GM19239 (cell line): Measurements from ENCODE around the gene COLEC11.

Experiments
- DNase-seq: peaks from one replicate; pipeline ENCODE4 v3.0.0; 2011; ENCODE audit warnings: low spot score; ENCODE audit not compliant: insufficient read length
- FAIRE-seq: peaks from 2 replicates; lab custom pipeline; 2011; peaks lifted over from hg19 to GRCh38; lab: Jason Lieb, UNC

Gene COLEC11

GRCh38 chr2:3664118-3664517, 69.2 kb downstream of the COLEC11 start:
- FAIRE-seq: no peak

GRCh38 chr2:3664925-3665324, 70.0 kb downstream of the COLEC11 start:
- DNase-seq (no peak), FAIRE-seq (no peak)

More at GRCh38 chr2:3664118-3664517, 69.2 kb downstream of the COLEC11 start:
- DNase-seq: no peak

GRCh38 chr2:3665886-3666612, 71.1 kb downstream of the COLEC11 start:
- no peak for FAIRE-seq

GRCh38 chr2:3666613-3666975, 71.7 kb downstream of the COLEC11 start:
- FAIRE-seq: no peak
- no peak for DNase-seq

More at GRCh38 chr2:3665886-3666612, 71.1 kb downstream of the COLEC11 start:
- DNase-seq: no peak

DNA sequence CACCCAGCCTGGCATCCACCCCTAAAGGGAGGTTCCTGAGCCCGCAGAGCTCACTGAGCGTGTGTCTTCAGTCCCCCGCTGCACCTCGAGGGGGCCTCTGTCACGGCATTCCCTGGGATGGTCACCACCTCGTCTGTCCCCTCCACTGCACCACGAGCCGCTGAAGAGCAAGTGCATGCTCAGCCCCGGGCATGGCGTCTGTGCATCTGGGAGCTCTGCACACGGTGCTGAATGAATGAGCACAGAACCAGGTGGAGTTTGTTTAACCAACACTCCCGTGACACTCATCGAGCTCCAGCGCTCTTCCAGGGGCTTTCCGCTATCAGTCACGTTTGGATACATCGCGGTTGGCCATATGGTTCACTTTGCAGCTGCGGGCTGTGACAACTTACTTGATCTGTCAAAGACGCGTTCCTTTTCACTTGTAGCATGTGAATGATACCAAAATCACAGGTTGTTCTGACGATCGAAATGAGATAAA, 72.3 kb downstream of the COLEC11 start:
- DNase-seq (no peak), FAIRE-seq (no peak)

DNA sequence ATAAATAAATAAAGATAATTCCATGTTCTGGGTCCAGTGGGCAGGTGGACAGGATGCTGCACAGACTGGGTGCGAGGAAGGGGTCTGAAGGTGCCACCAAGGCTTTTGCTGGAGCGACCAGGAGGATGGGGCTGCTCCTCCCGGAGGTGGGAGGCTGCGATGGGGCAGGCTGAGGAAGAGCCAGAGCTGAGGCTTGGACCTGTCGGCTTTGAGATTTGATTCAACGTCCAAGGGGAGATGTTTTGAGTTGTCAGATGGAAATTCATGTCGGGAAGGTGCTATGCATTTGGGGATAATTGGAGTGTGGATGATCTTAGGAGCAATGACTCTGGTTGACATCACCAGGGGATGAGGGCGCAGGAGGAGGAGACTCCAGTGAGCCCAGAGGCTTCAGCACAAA, 74.7 kb downstream of the COLEC11 start:
- FAIRE-seq (no peak), DNase-seq (no peak)

GRCh38 chr2:3670376-3670775, 75.5 kb downstream of the COLEC11 start:
- FAIRE-seq: no peak
- DNase-seq: no peak

- no peak for FAIRE-seq
- no peak for DNase-seq
Measured at GRCh38 chr2:3670941-3671340, 76.0 kb downstream of the COLEC11 start.

GRCh38 chr2:3672861-3673678, 78.2 kb downstream of the COLEC11 start:
- DNase-seq (no peak), FAIRE-seq (no peak)

GRCh38 chr2:3674066-3674845, 79.3 kb downstream of the COLEC11 start:
- no peak for FAIRE-seq

GRCh38 chr2:3675687-3676086, 80.8 kb downstream of the COLEC11 start:
- FAIRE-seq (no peak), DNase-seq (no peak)

More at GRCh38 chr2:3674066-3674845, 79.3 kb downstream of the COLEC11 start:
- DNase-seq: no peak

GRCh38 chr2:3677436-3677835, 82.5 kb downstream of the COLEC11 start:
- DNase-seq: no peak
- FAIRE-seq: no peak

- DNase-seq (no peak), FAIRE-seq (no peak)
Measured at GRCh38 chr2:3678212-3678611, 83.3 kb downstream of the COLEC11 start.

- DNase-seq: no peak
- no peak for FAIRE-seq
Measured at GRCh38 chr2:3679180-3679579, 84.3 kb downstream of the COLEC11 start.

- DNase-seq (no peak), FAIRE-seq (no peak)
Measured at GRCh38 chr2:3679616-3680393, 84.9 kb downstream of the COLEC11 start.

DNA sequence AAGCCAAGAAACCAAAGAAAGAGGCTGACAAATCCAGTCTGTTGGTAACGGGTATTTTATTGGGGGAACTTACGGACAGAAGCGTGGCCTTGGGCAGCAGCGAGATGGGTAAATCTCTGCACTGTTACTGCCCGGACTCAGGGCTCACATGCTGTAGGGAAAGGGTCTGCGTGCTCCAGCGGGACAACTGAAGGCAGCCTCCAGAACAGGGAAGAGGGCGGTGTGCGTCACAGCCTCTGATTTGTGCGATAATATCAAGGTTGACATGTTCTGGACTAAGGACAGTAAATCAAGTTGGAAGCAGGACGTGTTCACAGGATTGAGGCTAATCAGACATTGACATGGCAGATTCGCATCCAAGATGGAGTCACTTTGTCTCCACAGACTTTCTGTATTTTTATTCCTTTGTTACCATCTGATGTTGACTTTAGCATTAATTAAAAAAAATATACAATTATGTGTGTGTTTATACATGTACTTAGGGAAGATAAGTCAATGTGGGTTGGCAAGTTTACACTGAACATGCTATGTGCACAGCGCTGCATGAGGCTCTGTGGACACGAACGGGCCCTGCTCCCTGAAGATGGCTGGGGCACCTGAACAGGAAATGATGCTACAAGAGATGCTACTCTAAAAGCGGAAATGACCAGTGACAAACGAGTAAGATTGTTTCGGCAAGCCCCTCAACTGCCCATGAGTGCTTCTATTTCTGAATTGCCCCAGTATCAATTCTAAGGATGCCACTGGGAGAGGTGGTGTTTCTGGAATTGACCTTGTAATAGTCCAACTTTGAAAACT, 85.8 kb downstream of the COLEC11 start:
- no peak for DNase-seq
- no peak for FAIRE-seq

DNA sequence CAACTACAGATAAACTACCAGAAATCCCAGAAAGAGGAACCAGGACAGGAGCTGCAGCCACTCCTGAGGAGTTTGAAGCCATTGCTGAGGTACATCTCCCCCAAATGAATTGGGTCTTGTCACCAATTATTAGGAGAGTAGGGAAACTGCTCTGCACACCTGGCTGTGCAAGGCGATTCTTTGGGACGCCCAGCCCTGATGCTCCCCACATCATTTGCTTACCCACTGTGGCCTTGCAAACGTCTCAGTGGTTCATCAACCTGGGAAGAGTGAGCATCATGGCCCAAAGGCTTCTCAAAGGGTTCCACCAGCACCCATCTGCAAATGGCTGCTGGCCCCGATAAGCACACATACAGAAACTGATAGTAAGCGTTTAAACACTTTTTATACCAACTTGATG, 86.7 kb downstream of the COLEC11 start:
- no peak for FAIRE-seq

GRCh38 chr2:3682811-3683210, 87.9 kb downstream of the COLEC11 start:
- DNase-seq (no peak), FAIRE-seq (no peak)

More for the DNA sequence above, 86.7 kb downstream of the COLEC11 start:
- no peak for DNase-seq
